ENCODE data around the gene HRH3.
A peak's percentile ranks its signal among the peaks of the same experiment; 100 is the strongest.

The HRH3 gene

DNA sequence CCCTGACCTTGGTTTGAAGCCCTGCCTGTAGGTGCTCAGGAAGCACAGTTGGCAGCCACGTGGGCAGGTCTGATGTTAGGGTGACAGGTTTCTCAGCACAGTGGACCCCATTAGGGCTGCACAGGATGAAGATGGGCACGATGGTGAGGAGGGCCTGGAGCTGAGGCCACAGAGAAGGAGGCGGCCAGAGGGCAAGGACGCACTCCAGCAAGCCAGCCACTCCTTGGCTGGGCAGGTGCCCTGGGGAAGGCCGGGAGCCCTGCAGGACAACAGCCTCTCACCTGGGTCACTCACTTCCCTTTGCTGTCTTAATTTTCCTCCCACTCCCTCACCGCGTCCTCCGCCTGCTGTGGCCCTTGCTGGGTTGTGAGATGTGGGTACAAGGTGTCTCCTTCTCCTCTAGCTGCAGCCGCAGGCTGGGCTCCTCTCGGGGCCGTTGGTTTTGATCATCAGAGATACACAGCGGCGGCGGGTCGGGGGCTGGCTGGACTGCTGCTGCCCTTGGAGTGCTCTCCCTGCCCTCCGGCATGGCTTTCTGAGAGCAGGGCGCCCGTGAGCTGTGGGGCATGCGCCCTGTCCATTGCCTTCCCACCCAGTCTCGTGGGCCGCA lies 23.9 kb upstream of the HRH3 start:
- DNase-seq (ENCODE audit: low read depth), result no peak

DNA sequence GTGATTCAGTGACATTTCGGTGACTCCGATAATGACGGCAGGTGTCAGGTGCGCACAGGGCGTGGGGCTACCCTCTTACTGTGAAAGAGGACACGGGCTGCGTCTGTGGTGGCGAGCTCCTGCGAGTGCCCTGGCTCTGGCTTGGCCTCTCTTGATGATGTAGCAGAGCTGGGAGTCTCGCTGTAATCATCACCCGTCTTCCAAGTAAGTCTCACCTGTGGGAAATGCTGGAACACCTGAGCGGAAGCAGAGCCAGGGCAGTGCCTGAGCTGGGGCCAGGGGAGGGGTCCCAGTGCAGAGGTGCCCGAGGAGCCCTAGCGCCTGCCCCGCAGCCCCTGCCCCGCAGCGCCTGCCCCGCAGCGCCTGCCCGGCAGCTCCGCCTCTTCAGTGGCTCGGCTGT lies 23.0 kb upstream of the HRH3 start:
- DNase-seq (ENCODE audit: low read depth), result no peak

DNA sequence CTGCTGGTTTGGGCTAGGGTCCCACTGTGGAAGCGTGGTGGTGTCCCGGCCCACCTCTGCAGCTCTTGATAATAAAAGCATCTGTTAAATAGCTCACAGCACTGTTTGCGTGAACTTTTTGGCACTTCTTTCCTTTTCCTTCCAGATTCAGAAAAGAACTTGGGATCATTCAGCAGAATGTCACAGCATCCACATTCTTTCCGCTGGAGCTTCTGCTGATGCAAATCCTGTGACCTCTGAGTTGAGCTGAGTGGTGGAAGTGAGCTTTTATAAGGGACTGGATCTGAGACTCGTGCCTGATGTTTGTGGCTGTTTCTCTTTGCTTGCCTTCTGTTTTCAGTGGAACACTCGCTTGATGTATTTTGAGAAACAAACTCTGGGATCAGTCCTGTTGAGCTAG lies 22.1 kb upstream of the HRH3 start:
- no peak for DNase-seq (ENCODE audit: low read depth)

DNA sequence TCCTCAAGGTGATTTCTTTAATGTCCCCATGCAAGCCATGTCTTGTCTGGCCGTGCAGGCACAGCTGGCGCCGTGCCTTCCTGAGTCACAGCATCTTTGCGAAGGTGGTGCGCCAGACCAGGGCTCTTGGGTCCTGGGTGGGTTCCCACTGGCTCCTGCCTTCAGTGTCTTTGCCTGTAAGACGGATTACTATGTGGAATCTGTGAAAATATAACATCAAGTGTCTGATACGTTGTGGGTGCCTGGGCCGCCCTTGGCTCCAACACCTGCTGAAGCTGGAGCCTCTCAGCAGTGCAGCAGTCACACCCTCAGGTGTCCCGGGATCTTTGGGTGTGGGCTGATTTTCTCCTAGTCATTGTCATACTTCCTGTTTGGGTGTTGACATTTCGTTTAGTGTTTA lies 21.4 kb upstream of the HRH3 start:
- no peak for DNase-seq (ENCODE audit: low read depth)

DNA sequence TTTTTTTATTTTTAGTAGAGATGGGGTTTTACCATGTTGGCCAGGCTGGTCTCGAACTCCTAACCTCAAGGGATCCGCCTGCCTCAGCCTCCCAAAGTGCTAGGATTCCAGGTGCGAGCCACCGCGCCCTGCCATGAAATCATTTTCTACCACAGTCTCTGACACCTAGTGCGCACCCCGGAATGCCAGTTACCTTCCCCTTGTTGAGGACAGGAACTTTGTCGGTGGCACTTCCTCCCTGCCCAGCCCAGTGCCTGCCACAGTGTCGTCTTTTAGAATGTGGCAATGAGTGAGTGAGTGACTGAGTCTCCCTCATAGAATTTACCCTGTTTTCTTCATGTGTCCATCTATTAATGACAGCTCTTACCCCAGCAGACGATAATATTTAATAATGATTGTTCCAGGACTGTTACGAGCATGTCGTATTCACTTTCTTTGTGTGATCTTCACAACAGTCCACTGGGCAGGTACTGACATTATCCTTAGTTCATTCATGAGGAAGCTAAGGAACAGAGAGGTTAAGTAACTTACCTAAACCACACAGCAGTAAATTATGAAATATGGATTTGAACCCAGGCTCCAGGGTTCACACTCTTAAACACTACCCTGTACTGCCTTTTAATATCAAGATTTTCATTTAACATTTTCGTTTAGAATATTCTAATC lies 20.1 kb upstream of the HRH3 start:
- no peak for DNase-seq (ENCODE audit: low read depth)

DNA sequence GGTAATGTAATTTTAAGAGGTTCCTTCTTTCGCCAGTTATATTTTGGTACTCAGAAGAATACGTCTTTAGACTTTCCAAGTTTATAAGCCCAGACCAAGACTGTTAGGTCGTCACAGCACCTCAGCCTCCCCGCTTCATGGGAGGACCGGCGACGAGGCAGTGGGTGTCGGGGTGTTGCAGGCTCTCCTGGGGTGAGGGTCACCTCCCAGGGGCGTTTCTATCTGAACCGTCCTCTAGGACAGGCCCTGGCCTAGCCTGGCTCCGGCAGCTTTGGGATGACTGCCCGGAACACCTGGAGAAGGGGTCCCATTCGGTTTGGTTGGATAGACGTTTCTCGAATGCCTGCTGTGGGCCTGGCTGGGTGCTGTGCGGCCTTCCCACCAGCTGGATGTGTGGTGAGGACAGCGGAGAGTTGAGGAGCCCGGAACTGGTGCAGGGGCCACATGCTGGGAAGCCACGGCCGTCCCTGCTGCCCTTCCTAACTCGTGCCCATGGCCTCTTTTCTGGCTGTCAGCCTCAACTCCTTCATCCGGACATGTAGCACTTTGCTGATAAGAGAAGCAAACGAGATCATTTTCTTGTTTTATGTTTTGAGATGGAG lies 19.3 kb upstream of the HRH3 start:
- DNase-seq (ENCODE audit: low read depth), result no peak

DNA sequence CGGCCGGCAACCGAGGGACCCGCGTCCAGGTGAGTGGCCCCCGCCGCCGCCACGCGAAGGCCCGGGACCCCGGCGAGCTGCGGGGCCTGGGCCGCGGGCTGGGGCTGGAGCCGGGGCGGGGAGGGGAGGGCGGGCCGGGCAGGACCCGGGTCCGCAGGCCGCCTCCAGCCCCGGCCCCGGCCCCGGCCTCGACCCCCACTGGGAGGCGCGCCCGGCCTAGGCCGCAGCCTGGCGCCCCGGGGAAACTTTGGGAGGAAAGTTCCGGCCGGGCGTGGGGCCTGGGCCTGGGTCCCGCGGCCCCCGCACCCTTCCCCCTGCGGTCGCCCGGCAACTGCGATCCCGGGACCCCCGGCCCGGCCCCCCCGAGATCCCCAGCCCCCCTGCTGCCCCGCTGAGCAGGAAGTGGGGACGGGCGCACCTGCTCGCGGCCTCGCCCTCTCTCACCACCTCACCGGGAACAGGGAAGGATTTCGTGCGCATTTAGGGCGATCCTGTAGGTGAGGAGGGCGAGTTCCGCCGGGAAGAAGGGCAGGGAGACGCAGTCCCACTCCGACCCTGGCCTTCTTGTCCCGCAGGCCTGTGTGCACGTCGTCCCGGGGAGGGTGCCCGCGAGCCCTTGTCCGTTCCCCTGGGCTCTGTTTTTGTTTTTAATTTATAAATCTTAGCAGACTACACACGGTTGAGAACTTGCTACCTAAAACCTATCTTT lies 18.6 kb upstream of the HRH3 start:
- no peak for DNase-seq (ENCODE audit: low read depth)

DNA sequence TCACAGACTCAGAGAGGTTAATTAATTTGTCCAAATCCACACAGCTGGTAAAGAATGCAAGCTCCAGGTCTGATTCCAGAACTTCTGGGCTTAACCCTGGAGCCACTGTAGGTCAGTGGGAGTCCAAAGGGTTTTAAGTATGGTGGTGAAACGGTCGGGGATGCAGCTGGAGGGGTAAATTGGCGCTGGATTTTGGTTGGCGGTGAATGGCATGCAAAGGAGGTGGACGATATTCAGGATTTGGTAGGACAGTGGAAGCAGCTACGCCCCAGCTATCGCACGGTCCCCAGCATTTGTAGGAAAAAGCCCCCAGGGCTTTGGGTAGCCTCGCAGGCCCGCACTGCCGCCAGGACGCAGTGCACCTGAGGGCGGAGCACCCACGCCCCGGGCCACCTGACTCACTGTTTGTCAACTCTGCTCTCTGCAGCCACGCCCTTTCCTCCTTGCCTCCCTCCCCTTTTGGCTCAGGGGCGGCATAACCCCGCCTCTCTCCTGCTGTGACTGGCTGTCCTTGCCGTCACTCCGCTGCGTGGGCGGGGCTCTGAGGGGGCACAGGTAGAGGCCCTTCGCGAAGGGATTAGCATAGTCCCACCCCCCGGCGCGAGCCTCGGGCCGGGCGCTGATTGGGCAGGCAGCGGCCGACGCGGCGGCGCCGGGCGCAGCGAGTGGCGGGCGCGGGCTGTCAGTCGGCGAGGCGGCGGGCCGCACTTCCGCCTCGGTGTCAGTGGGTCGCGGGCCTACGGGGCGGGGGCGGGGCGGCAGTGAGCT lies 17.9 kb upstream of the HRH3 start, which contains the start of gene OSBPL2:
Gene OSBPL2, plus strand, starts transcription at position 721 of the 768 bp plus-strand sequence. CDS start 17,664 bp downstream, outside the sequence.
- peak; percentile 100 for DNase-seq (ENCODE audit: low read depth)

DNA sequence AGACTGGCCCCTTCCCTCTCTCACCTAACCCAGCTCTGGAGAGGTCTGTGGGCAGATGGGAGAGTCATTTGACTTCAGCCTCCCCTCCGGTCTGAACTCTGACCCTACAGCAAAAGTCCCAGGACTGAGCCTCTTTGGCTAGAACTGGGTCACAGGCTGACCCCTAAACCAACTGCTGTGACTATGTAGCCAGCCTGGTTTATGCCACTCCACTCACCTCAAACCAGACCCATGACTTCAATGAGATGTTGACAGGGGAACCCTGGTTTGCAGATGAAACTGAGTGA lies 17.4 kb upstream of the HRH3 start:
- no peak for DNase-seq (ENCODE audit: low read depth)

DNA sequence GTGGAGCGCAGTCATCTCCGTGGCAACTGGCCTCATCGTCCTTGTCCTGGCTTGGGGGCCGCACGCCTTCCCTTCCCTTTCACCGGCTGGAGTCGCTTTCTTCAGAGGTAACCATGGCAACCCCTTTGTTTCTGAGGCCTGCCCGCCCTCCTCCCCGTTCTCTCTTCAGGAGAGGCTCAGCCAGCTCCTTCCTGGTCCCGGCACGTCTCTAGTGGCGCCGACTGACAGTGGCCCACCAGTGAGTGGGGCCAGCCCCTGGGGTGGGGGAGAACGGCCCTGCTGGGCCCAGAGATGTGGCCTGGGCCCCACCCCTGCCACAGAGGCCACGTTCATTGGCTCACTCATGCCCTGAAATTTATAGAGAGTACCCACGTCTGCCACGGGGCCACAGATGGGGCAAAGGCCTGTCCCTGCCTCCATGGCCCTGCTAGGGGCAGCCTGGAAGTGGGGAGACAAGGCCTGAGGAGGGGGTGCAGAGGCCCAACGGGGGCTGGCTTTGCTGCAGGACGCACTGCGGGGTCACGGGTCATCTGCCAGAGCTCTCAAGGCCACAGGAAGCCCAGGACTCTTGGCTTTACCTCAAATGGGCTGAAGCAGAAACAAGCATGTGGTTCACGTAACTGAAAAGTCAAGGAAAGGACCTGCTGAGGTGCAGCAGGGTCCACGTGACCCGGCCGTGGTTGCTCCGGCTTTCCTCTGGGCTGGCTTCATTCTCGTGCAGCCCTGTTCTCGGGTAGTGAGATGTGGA lies 16.9 kb upstream of the HRH3 start:
- no peak for DNase-seq (ENCODE audit: low read depth)

DNA sequence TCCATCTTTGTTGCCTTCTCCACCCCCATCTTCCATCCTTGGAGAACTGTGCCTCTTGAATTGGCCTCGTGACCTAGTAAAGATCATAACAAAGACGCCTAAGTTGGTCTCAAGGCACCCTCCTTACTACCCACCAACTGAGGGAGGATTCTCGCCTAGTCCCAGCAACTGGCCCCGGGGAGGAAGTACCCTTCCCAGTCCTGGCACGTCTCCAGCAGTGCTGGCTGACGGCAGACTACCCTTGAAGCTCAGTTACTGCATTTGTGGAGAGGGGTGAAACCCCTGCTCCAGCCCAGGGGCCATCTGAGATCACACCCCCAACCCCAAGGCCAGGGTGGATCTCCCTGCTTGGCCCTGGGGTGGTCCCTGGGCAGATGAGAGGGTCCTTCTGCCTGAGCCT lies 16.1 kb upstream of the HRH3 start:
- DNase-seq (ENCODE audit: low read depth), result no peak

DNA sequence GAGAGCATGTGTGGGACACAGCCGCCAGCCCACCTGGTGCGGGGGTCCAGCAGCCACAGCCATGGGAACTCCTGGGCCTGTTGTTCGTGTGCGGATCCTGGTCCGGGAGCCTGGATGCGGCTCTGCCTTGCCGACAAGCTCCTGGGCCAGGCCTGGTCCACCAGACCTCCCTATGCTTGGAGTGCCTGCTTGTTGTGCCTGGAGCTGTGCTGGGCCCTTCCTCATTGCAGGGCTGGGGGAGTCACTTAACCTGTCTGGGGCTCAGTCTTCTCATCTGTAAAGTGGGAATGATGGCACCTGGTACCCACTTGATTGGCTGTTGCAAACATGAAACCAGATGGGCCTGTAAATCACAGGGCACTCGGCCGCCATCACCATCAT lies 15.7 kb upstream of the HRH3 start:
- DNase-seq (ENCODE audit: low read depth), result no peak

DNA sequence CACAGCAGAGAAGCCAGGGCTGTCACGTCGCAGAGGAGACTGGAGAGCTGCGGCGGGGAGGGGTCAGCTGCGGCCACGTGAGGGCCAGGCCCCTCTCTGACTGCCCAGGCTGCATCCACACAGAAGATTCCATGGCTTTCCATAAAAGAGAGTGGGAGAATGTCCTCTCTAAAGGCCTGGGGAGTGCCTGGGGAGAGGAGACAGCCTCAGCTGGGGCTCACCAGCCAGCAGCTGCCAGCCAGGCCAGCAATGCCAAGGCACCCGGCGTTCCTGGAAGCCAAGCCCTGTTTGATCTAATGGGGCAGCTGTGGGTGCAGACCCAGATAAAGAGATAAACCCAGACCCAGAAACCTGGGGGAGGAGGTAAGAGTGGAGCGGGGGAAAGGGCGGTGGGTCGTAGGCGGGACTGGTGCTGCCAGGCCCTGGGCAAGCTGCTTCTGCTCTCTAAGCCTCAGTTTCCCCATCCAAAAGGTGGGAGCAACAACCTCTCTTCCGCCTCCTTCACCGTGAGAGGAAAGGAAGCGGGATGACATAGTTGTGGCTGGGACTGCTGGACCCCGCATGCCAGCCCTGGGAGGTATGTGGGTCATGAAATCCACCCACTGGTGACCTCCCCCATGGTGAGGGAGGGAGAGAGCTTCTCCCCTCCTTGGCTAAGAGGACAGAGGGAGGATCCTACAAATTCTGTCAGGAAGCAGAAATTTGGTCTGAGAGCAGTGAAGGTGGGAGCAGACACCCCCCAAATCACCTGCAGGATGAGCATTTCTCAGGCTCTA lies 15.1 kb upstream of the HRH3 start:
- DNase-seq (ENCODE audit: low read depth), result no peak

DNA sequence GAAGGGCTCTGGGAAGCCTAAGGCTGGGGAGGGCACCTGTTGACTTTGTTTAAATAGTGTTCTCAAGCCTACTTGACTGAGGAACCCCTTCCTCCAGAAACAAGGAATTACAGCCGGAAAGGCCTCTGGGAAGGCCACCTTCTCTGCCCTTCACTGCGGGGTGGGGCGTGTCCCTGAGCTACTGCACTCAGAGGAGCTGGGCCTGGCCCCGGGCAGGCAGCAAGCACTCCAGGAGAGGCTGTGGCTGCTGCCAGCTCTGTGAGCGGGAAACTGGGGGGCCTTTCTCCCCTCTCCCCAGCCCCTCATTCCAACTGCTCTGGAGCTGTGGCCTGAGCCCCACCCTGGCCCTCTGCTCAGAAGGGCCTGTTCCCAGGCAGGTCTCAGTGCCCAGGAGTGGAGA lies 14.3 kb upstream of the HRH3 start:
- no peak for DNase-seq (ENCODE audit: low read depth)

DNA sequence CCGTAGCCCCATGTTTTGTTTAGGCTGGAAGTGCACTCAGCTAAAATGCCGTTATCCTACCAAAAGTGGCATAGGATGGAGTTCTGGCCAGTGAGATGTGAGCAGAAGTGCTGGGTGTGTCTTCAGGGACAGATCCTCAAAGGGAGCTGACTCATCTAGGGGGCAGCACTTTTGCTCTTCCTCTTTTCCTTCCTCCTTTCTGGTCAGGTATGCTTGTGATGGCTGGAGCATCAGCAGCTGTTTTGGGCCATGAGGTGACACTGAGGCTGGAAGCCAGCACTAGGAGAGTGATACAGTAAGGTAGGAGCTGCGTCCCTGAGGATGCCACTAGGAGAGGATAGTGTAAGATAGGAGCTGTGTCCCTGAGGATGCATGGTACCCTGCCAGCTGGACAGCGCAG lies 13.6 kb upstream of the HRH3 start:
- no peak for DNase-seq (ENCODE audit: low read depth)

DNA sequence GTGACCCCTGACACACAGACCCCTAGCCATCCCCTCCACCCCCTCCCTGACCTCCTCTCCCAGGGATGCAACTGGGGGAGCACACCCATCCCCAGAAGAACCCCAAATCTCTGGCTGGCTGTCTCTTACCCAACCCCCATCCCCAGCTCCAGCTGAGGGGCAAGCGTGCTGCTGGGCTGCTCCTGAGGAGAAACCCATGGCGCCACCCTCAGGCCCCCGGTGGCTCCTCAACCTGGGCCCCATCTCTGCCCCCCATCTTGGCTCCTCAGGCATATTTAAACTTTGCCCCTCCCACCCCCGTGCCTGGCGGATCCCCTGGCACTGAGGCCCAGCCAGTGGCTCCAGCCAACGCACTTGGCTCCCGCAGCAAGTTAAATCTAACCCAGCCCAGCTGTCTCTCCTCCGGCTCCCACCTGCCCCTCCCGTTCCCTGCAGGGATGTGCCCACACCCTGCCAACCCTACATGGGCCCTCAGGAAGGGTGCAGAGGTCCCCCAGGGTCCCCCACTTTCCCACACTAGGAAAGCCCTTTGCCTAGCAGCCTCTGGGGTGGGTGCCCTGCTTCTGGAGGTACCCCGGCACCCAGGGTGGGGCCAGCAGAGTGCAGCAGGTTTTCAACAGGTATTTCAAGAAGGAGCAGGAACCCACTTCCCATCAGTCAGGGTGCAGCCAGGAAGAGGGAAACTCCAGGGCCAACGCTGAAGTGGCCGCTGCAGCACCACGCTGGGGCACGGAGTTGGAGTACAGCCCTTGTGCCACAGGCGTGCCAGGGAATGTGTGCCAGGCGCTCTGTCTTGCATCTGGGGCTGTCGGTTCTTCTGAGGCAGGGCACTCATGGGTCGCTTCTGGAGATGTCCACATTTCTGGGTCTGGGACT lies 12.9 kb upstream of the HRH3 start:
- no peak for DNase-seq (ENCODE audit: low read depth)

DNA sequence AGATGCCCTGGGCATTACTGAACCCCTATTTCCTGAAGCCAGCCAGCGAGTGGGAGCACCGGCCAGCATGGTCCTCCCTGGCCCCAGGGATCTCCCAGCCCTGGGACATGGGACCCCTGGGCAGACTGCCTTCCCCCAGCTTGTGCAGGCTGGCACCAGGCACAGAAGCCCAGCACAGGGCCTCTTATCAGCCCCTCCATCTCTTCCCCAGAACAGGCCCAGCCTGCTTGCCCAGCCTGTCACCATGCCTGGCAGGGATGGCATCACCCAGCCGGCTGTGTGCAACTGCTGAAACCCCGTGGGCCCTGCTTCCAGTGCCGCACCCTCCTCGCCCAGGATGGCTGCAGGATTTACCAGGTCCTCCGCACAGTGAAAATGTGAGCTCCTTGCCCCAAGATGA lies 12.1 kb upstream of the HRH3 start:
- no peak for DNase-seq (ENCODE audit: low read depth)

DNA sequence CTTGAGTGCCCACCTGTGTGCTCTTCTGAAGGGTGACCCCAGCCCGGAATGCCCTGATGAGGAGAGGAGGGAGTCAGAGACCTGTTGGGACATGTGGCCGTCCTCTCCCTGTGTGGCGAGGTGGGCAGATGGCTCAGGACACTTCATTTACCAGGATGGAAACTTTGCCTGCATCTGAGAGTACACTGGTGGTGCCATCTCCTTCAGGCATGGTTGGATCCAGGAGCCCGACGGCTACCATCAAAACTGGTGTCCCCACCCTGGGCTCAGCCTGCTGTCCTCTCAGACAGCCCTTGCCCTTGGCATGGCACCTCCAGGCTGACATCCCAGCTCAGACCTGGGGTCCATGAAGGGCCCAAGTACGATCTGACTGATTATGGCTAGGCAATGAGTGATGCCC lies 11.2 kb upstream of the HRH3 start:
- no peak for DNase-seq (ENCODE audit: low read depth)

DNA sequence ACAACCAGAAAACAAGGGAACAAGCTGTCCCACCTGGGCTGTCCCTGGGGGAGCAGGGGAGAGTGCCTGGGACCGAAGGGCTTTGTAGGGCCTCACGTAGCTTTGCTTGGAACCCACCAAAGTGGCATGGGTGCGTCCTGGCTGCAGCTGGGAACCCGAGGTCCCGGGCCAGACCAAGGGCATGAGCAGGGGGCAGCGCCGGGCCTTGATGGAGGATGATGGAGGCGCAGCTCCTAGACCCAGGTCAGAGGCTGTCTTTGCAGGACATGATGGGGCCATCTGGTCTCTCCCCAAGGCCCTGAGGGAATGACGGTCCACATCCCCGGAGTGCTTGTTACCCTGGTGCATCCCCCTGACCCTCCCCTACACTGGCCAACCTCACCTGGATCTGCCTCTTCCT lies 10.6 kb upstream of the HRH3 start:
- no peak for DNase-seq (ENCODE audit: low read depth)

DNA sequence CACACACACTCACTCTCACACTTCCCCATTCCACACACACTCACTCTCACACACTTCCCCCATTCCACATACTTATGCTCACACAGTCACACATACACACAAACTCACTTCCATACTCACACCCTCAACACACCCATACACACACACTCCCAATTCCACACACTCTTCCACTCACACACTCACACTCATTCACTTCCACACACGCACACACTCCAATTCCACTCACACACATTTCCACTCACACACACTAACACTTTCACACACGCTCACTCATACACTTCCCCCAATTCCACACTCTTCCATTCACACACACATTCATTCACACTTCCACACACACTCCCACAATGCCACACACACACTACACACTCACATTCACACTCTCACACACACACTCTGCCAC lies 10.2 kb upstream of the HRH3 start:
- DNase-seq (ENCODE audit: low read depth), result no peak
